Measurements from ENCODE around the gene VSIG4.

GRCh38 chrX:65994519-65995506, 45.1 kb downstream of the VSIG4 start:
- TF ChIP-seq POLR2AphosphoS5 (IDR thresholded peaks at IDR 0.05), result no peak
- TF ChIP-seq, protein P1, sequence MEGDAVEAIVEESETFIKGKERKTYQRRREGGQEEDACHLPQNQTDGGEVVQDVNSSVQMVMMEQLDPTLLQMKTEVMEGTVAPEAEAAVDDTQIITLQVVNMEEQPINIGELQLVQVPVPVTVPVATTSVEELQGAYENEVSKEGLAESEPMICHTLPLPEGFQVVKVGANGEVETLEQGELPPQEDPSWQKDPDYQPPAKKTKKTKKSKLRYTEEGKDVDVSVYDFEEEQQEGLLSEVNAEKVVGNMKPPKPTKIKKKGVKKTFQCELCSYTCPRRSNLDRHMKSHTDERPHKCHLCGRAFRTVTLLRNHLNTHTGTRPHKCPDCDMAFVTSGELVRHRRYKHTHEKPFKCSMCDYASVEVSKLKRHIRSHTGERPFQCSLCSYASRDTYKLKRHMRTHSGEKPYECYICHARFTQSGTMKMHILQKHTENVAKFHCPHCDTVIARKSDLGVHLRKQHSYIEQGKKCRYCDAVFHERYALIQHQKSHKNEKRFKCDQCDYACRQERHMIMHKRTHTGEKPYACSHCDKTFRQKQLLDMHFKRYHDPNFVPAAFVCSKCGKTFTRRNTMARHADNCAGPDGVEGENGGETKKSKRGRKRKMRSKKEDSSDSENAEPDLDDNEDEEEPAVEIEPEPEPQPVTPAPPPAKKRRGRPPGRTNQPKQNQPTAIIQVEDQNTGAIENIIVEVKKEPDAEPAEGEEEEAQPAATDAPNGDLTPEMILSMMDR (IDR thresholded peaks at IDR 0.05), result no peak
